HepG2 (cell line): ENCODE measurements around the gene CACNA1C.

Experiments
- ATF6 ChIP-seq: sonication (generic); formaldehyde crosslinking; conservative IDR thresholded peaks from 2 replicates; pipeline ENCODE4 v1.4.0; 2020; ENCODE audit warnings: missing genetic modification reagents
- CBX1 ChIP-seq: IDR thresholded peaks from one replicate; pipeline ENCODE4 v1.6.1; 2016; ENCODE audit warnings: antibody characterized with exemption, low read depth
- MED1 ChIP-seq: sonication (generic); formaldehyde crosslinking; IDR thresholded peaks from 2 replicates; pipeline ENCODE4 v1.4.0; 2020; ENCODE audit warnings: missing genetic modification reagents

GRCh38 chr12:2191534-2192153 lies 138.9 kb downstream of the CACNA1C start:
- no peak for TF ChIP-seq ATF6 (CRISPR knock-in tag)
- no peak for TF ChIP-seq MED1 (CRISPR knock-in tag)
- no peak for TF ChIP-seq CBX1
